ENCODE data around the gene RNF25. TPM values are rescaled to one million over a fixed set of nuclear protein-coding genes. Genes with fewer than 3 reads are reported as not detected.

The RNF25 gene
- total RNA-seq, 2 experiments from 2014 or later, result 18.0 to 18.6 TPM

DNA sequence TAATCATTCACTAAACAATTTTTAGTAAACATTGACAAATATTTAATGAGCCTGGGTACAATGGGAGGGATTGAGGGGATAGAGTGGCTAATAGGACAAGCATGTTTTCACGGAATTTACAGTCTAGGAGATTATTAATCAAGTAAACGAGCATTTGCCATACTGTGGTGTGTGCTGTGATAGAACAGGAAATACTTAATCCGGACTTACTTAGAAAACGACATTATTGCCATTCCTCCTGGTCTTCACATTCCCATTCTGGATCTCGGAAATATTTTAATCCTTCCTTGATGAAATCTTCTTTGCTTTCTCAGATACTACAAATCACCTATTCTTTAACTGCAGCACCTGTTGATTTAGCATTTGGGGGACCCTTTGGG is 39.7 kb upstream of the RNF25 start:
- Histone ChIP-seq H3K27me3 (ENCODE audit: control insufficient read depth in 1 of 2, insufficient read depth in 2 of 2, low read length in 2 of 2) (peaks cover 0 to under 1% of the 10 kb centered on the region in 2 experiments), H3K36me3 (ENCODE audit: insufficient read depth, low read length) (no peaks in the 10 kb centered on the region), H3K4me1 (ENCODE audit: insufficient read depth, low read length) (peaks cover 22% of the 10 kb centered on the region), H3K4me3 (ENCODE audit: low read length) (peak overlapping the region; percentile 96), H3K27ac (ENCODE audit: low read depth in 1 of 2, low read length in 2 of 2) (peak overlapping the region in 1 of 2 donors; percentile 87), H3K9me3 (ENCODE audit: control insufficient read depth in 1 of 2, insufficient read depth in 1 of 2, low read length in 2 of 2) (no peaks in the 10 kb centered on the region)
- ChIA-PET POLR2A (interaction anchor here (1.4 to 2.3 kb wide), 3 partner anchors 40 to 136 kb away, joined by 4 to 15 read pairs (median 15); partner anchors contain the start of genes BCS1L, RNF25, STK36 and ZNF142), CTCF (interaction anchor here (1.6 to 3.1 kb wide), 7 partner anchors 11 to 676 kb away, joined by 5 to 25 read pairs (median 9); partner anchors contain the start of genes BCS1L, DNPEP, RNF25 and STK36)
- TF ChIP-seq, protein P1, sequence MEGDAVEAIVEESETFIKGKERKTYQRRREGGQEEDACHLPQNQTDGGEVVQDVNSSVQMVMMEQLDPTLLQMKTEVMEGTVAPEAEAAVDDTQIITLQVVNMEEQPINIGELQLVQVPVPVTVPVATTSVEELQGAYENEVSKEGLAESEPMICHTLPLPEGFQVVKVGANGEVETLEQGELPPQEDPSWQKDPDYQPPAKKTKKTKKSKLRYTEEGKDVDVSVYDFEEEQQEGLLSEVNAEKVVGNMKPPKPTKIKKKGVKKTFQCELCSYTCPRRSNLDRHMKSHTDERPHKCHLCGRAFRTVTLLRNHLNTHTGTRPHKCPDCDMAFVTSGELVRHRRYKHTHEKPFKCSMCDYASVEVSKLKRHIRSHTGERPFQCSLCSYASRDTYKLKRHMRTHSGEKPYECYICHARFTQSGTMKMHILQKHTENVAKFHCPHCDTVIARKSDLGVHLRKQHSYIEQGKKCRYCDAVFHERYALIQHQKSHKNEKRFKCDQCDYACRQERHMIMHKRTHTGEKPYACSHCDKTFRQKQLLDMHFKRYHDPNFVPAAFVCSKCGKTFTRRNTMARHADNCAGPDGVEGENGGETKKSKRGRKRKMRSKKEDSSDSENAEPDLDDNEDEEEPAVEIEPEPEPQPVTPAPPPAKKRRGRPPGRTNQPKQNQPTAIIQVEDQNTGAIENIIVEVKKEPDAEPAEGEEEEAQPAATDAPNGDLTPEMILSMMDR (IDR thresholded peaks at IDR 0.05), result no peak
- intact Hi-C loops (cut with DNase I, micrococcal nuclease), result loop anchor here (1.0 to 10.0 kb wide), 10 partner anchors 39 to 886 kb away; partner anchors contain the start of genes RNF25 (in 2 of the 2), STK36 (in 2 of the 2), BCS1L (in 1 of the 2) and CNOT9 (in 1 of the 2)
- Mint-ChIP-seq H3K27ac (peak overlapping the region; percentile 91), H3K27me3 (peaks cover 8% of the 10 kb centered on the region), H3K36me3 (ENCODE audit: low read depth) (peaks cover 13% of the 10 kb centered on the region), H3K9me3 (no peaks in the 10 kb centered on the region), H3K4me1 (ENCODE audit: low read depth) (peaks cover 26% of the 10 kb centered on the region), H3K4me3 (peak overlapping the region; percentile 99)
- DNase-seq (peak in 1 of 14 experiments; percentile 13), ATAC-seq (ENCODE audit: poor library complexity) (no peak)

DNA sequence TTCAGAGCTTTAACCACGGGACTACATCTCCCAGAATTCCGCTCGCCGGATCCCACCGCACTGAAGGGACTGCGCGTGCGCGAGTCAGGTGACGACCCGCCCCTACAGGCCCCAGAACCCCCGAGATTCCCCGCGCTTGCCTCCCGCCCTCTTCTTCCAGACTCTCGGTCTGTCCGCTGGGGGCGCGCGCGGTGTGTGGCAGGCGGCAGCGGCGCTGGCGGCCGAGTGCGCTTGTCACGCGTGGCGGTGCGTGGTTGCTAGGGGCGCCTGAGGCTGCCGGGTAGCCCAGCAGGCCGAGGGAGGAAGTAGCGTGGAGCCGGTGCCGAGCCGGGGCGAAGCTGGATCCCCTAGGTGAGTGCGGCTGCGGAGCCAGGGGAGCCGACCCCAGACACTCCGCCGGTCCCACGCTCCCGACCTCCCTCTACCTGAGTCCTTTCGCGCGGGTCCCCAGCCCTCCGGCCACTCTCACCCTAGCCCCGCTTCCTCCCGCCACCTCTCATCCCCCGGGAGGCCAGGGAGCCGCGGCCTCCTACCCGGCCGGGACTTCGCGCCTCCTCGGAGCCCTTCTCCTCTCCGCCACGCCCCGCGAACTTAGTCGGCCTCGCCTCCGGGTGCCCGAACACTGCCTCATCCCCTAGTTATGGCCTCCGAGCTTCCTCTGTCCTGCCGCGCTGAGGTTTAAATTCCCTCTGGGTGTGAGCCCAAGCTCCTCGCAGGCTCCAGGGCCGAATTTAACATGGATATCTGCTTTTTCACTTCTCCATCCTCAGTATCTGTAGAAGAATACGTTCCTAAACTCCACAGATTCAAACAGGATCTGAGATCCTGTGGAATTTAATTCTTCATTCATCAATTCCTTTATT is 39.1 kb upstream of the RNF25 start, which contains the start of gene TTLL4:
TSS of gene TTLL4 (plus strand) at position 149 of the 863 bp plus-strand sequence. CDS start 26,842 bp downstream, outside the sequence.
- ChIA-PET CTCF (interaction anchor here (0.6 to 3.1 kb wide), 26 partner anchors 8 to 681 kb away, joined by 3 to 25 read pairs (median 4); partner anchors contain the start of genes AAMP, BCS1L, DNPEP and PNKD), POLR2A (interaction anchor here (1.0 to 2.3 kb wide), 6 partner anchors 11 to 315 kb away, joined by 3 to 15 read pairs (median 5); partner anchors contain the start of genes BCS1L, RNF25, STK36 and ZNF142)
- TF ChIP-seq, protein P1 (IDR thresholded peaks at IDR 0.05), result peak; percentile 87
- intact Hi-C loops (cut with DNase I, micrococcal nuclease), result loop anchor here (1.0 to 10.0 kb wide), 11 partner anchors 39 to 886 kb away; partner anchors contain the start of genes RNF25 (in 2 of the 2), STK36 (in 2 of the 2), BCS1L (in 1 of the 2) and CNOT9 (in 1 of the 2)
- Histone ChIP-seq H3K9me3 (ENCODE audit: control insufficient read depth in 1 of 2, insufficient read depth in 1 of 2, low read length in 2 of 2) (no peaks in the 10 kb centered on the region), H3K27me3 (ENCODE audit: control insufficient read depth in 1 of 2, insufficient read depth in 2 of 2, low read length in 2 of 2) (peaks cover 0 to 6% of the 10 kb centered on the region in 2 experiments), H3K4me3 (ENCODE audit: low read length) (peak within 1 kb of the TSS; percentile 96), H3K36me3 (ENCODE audit: insufficient read depth, low read length) (no peaks in the 10 kb centered on the region), H3K4me1 (ENCODE audit: insufficient read depth, low read length) (peaks cover 22% of the 10 kb centered on the region), H3K27ac (ENCODE audit: low read depth in 1 of 2, low read length in 2 of 2) (peak within 1 kb of the TSS; percentile 66 to 87)
- ATAC-seq (ENCODE audit: poor library complexity) (peak; percentile 98), DNase-seq (peak; percentile 97 to 99 (median 99))
- Mint-ChIP-seq H3K36me3 (ENCODE audit: low read depth) (peaks cover 11% of the 10 kb centered on the region), H3K27me3 (peaks cover 10% of the 10 kb centered on the region), H3K4me1 (ENCODE audit: low read depth) (peaks cover 26% of the 10 kb centered on the region), H3K9me3 (no peaks in the 10 kb centered on the region), H3K27ac (peak within 1 kb of the TSS; percentile 91), H3K4me3 (peak within 1 kb of the TSS; percentile 99)

DNA sequence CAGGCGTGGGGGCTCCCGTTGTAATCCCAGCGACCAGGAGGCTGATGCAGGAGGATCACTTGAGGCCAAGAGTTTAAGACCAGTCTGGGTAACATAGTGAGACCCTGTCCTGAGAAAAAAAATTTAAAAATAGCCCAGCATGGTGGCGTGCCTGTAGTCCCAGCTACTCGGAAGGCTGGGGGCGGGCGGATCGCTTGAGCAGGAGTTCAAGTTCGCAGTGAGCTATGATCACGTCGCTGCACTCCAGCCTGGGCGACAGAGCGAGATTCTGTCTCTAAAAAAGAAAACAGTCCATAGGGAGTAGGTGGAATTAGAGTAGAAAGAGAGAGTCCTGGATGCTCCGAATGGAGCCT is 38.5 kb upstream of the RNF25 start:
- peaks cover 0 to 6% of the 10 kb centered on the region in 2 experiments for H3K27me3 ChIP-seq (ENCODE audit: control insufficient read depth in 1 of 2, insufficient read depth in 2 of 2, low read length in 2 of 2)
- ATAC-seq (ENCODE audit: poor library complexity) (no peak), DNase-seq (no peak)
- POLR2A ChIA-PET, result interaction anchor here (1.0 to 2.3 kb wide), 6 partner anchors 12 to 314 kb away, joined by 3 to 15 read pairs (median 5); partner anchors contain the start of genes BCS1L, RNF25, STK36 and ZNF142
- Mint-ChIP-seq H3K4me1 (ENCODE audit: low read depth) (peaks cover 24% of the 10 kb centered on the region), H3K9me3 (no peaks in the 10 kb centered on the region), H3K27ac (peak overlapping the region; percentile 91), H3K27me3 (peaks cover 10% of the 10 kb centered on the region), H3K4me3 (peak overlapping the region; percentile 99), H3K36me3 (ENCODE audit: low read depth) (peaks cover 8% of the 10 kb centered on the region)
- CTCF ChIA-PET, result interaction anchor here (0.6 to 3.1 kb wide), 24 partner anchors 8 to 682 kb away, joined by 3 to 25 read pairs (median 5); partner anchors contain the start of genes AAMP, BCS1L, DNPEP and PNKD
- H3K27ac ChIP-seq (ENCODE audit: low read depth in 1 of 2, low read length in 2 of 2), result peak overlapping the region in 1 of 2 donors; percentile 27
- H3K4me3 ChIP-seq (ENCODE audit: low read length), result peak overlapping the region; percentile 43
- TF ChIP-seq, protein P1 (IDR thresholded peaks at IDR 0.05), result no peak
- H3K36me3 ChIP-seq (ENCODE audit: insufficient read depth, low read length), result no peaks in the 10 kb centered on the region
- intact Hi-C loops (cut with DNase I, micrococcal nuclease), result loop anchor here (1.0 to 10.0 kb wide), 9 partner anchors 38 to 887 kb away; partner anchors contain the start of genes BCS1L (in 1 of the 2), CNOT9 (in 1 of the 2), CNPPD1 (in 1 of the 2) and DNPEP (in 1 of the 2)
- H3K9me3 ChIP-seq (ENCODE audit: control insufficient read depth in 1 of 2, insufficient read depth in 1 of 2, low read length in 2 of 2), result no peaks in the 10 kb centered on the region
- H3K4me1 ChIP-seq (ENCODE audit: insufficient read depth, low read length), result peaks cover 22% of the 10 kb centered on the region

Data from CD4-positive, alpha-beta T cell (primary cell).